ENCODE data around the gene PNPLA7.
A peak's percentile ranks its signal among the peaks of the same experiment; 100 is the strongest.
"Not testable (repeated sequence)": the region's sequence is repeated elsewhere in the genome, so short reads cannot be mapped to it uniquely, and the experiment has no call there.

PNPLA7 gene

GRCh38 chr9:137550231-137550621 lies at the start of gene PNPLA7:
TSS of gene PNPLA7 (minus strand) at chr9:137550402. CDS start at chr9:137550197, 205 bp downstream.
- DNase-seq = peak; percentile 17

GRCh38 chr9:137598943-137599342 lies 48.7 kb upstream of the PNPLA7 start:
- no peak for DNase-seq

GRCh38 chr9:137596577-137596976 lies 46.4 kb upstream of the PNPLA7 start:
- not testable (repeated sequence) for DNase-seq

- DNase-seq = no peak
Measured at GRCh38 chr9:137593176-137593575, 43.0 kb upstream of the PNPLA7 start.

GRCh38 chr9:137592767-137593166 lies 42.6 kb upstream of the PNPLA7 start:
- no peak for DNase-seq

GRCh38 chr9:137590469-137591383 lies 40.5 kb upstream of the PNPLA7 start, which contains the start of gene ZMYND19:
TSS of gene ZMYND19 (minus strand) at chr9:137590512. CDS start at chr9:137590263, 249 bp downstream.
- DNase-seq = peak; percentile 53

GRCh38 chr9:137590123-137590468 lies 39.9 kb upstream of the PNPLA7 start:
- no peak for DNase-seq

- DNase-seq = no peak
Measured at GRCh38 chr9:137589441-137590122, 39.4 kb upstream of the PNPLA7 start.

GRCh38 chr9:137588891-137589290 lies 38.7 kb upstream of the PNPLA7 start:
- no peak for DNase-seq

- DNase-seq = no peak
Measured at GRCh38 chr9:137588311-137588710, 38.1 kb upstream of the PNPLA7 start.

GRCh38 chr9:137586854-137587253 lies 36.7 kb upstream of the PNPLA7 start:
- no peak for DNase-seq

GRCh38 chr9:137583957-137584356 lies 33.8 kb upstream of the PNPLA7 start:
- DNase-seq = no peak

- no peak for DNase-seq
Measured at GRCh38 chr9:137583347-137583746, 33.1 kb upstream of the PNPLA7 start.

GRCh38 chr9:137582286-137582860 lies 32.2 kb upstream of the PNPLA7 start:
- no peak for DNase-seq

GRCh38 chr9:137581361-137582285 lies 31.4 kb upstream of the PNPLA7 start:
- no peak for DNase-seq

GRCh38 chr9:137580954-137581322 lies 30.7 kb upstream of the PNPLA7 start:
- DNase-seq = no peak

GRCh38 chr9:137580209-137580953 lies 30.2 kb upstream of the PNPLA7 start:
- no peak for DNase-seq

- no peak for DNase-seq
Measured at GRCh38 chr9:137579259-137579604, 29.0 kb upstream of the PNPLA7 start.

- DNase-seq = peak; percentile 53
Measured at GRCh38 chr9:137578518-137579258, 28.5 kb upstream of the PNPLA7 start, which contains the start of gene DPH7. TSS of gene DPH7 (minus strand) at chr9:137578925. CDS start at chr9:137578777, 148 bp downstream.

- DNase-seq = no peak
Measured at GRCh38 chr9:137575716-137576411, 25.7 kb upstream of the PNPLA7 start.

GRCh38 chr9:137575364-137575715 lies 25.1 kb upstream of the PNPLA7 start:
- DNase-seq = no peak

Data from NCI-H526 treated with DMSO at 0.1 percent for 48 hours (cell line).